ELR (cell line): ENCODE measurements around the gene C20orf204.
A peak's percentile ranks its signal among the peaks of the same experiment; 100 is the strongest.

Experiments
- DNase-seq: peaks from one replicate; pipeline ENCODE4 v3.0.0-alpha.2; 2015; ENCODE audit warnings: low read depth

Gene C20orf204

DNA sequence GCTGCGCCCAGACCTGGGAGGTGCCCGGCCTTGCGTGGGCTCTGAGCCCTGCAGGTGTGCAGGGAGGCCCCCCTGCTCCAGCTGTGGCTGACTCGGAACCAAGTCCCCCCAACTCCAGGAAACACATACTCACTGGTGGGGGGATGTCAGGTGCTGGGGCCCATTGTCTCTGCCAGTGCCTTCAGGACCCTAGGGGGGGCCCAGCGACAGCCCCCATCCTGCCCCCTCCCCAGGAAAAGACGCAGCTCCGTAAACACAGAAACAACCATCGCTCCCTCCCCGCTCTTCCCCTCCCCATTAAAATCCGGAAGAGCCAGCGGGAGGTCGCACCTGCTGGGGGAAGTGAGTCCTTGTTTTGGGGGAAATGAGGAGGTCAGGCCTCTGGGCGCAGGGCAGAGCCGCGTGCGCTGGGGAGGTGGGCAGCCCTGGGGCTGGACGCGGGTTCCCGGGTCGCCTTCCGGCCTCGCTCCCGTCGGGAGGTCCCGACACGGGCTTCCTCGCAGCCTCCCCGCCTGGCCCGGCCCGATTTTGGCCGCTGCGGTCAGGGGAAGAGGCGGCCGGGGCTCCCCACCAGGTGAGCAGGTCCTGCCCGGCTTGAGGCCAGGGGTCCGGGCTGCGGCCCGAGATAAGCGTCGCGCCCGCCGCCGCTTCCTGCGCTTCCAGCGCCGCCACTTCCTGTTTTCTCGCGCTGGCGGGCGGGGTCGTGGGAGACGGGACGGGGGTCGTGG lies 6.2 kb downstream of the C20orf204 start:
- DNase-seq = no peak

GRCh38 chr20:64043768-64044167 lies 7.8 kb downstream of the C20orf204 start:
- no peak for DNase-seq

DNA sequence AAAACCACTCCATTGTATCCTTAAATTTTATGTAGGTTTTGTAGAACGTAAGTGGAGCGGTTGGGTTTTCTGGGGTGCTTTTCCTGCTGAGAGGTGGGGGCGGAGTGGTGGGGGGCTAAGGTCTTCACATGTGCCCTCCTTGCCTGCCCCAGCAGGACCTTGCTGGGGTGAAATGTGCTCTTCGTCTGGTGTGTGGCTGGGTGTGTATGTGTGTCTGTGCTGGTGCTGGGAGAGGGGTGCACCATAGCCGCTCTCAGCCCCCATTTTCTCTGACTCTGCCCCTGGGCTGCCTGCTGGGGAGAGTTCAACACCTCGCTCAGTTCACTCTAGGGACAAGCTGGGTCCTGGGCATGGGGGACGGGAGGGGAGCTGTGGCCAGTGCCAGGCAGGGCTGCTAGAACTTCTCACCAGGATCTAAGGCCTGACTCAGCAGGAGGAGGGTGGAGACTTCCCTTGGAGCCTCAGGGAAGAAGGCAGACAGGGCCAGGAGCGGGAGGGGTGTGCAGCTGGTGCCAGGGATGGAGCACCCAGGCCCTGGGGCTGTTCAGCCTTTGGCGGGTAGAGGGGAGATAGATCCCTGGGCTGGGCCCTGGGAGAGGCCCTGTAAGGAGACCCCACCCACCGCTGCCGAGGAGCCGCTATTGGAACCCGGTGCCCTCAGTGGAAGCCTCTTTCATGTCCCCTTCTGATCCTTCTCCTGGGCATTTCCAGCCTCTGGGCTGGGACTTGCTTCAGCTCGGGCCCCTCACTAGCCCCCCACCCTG lies 8.7 kb downstream of the C20orf204 start:
- DNase-seq = peak; percentile 75

DNA sequence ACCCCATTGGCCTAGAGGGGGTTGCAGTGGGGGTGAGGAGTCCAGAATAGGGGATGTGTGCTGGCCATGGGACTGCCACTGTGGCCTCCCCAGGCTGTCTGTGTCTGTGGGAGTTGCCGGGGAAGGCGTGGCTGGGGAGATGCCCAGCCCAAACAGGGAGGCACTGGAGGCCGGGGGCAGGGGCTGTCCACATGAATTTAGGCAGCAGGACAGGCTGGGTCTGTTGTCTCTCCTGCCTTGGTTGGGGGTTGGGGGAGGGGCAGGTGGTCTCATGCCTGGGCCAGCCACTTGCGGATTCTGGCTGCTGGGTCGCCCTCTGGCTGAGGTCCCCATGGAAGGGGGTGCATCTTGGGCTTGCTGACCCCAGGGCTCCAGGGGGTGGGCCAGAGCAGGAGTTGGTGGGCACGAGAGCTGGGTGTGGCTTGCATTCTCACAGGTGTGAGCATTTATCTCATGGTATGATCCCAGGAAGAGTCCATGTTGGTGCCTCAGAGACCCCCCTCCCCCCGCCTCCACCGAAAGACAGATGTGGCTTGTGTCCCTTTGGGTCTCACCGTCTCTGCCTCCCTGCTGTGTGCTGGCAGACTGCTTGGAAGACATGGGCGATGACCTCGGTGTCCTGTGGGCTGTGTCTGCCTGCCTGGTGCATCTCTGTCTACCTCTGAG lies 9.5 kb downstream of the C20orf204 start:
- DNase-seq = no peak

- DNase-seq = no peak
These were observed 11.0 kb downstream of the C20orf204 start for GRCh38 chr20:64047046-64047389.

DNA sequence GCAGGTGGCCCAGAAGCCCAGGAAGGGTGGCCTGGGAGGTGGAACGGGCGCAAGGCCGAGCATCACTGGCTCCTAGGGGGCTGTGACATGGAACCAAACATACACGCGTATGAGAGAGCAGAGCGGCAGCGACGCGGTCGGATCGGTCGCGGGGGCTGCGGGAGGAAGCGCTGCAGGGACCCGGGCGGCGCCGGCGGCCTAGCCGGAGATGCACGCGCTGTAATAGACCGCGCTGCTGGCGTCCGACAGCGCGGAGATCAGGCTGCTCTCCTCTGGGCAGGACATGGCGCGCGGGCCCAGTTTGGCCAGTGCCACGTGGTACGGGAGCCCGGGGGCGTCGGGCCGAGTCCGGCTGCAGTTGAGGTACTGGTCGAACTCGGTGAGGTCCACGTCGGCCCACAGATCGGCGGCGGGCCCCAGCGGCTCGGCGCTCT lies 12.0 kb downstream of the C20orf204 start:
- no peak for DNase-seq

GRCh38 chr20:64048402-64049044 lies 12.5 kb downstream of the C20orf204 start:
- DNase-seq = no peak

- DNase-seq = peak; percentile 64
These were observed 13.3 kb downstream of the C20orf204 start, which contains the start of gene SOX18 for GRCh38 chr20:64049060-64049877. TSS of gene SOX18 (minus strand) at chr20:64049639. CDS start at chr20:64049516, 123 bp downstream.

DNA sequence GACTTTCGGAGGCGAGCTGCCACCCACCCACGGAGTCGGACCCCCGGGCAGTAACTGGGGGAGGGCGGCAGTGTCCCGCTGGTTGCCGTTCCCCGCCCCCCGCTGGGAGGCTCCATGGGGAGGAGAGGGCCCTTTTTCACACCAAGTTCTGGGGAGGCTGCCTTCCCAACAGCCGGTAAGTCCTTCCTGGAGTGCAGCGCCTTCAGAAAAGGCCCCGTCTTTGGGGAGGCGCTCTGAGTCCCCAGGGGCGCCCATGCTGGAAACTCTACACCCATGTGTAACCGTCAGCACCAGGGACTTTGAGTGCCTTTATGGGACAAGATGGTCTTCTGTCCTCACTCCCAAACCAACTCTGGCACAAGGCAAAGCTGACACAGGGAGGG lies 13.9 kb downstream of the C20orf204 start:
- DNase-seq = no peak

DNA sequence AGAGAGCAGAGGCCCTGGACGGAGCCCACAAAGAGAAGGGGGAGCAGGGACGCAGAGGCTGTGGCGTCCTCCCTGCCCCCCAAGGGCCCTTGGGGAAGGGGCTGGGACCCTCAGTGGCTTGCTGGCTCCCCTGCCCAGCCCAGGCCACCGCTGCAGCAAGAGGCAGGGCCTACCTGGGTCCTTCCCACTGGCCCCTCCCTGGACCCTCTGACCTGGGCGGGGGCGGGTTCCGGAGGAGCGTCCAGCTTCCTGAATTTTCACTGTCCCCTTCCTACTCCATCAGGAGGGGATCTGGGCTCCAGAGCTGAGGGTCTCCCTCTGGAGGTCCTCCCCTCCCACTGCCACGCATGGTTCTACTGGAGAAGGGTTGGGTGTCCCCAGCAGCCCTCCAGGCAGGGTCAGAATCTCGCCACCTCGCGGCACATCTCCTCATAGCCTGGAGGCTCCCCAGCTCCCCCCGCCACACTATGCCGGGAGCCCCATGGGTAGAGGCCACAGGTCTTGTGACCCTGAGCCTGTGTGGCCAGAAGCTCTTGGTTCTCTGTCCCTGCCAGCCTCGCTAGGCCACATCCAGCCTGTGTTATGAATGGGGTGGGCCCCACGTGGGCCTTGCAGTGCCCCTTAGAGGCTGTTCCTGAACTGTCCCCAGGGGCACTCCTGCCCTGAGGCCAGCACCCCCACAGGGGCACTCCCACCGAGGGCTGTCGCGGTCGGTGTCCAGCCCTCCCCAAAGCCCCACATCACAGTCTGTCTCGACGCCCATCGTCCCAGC lies 14.5 kb downstream of the C20orf204 start:
- no peak for DNase-seq

- DNase-seq = no peak
These were observed 15.1 kb downstream of the C20orf204 start for GRCh38 chr20:64051033-64051452.

- DNase-seq = no peak
These were observed 15.8 kb downstream of the C20orf204 start for GRCh38 chr20:64051561-64052325.

DNA sequence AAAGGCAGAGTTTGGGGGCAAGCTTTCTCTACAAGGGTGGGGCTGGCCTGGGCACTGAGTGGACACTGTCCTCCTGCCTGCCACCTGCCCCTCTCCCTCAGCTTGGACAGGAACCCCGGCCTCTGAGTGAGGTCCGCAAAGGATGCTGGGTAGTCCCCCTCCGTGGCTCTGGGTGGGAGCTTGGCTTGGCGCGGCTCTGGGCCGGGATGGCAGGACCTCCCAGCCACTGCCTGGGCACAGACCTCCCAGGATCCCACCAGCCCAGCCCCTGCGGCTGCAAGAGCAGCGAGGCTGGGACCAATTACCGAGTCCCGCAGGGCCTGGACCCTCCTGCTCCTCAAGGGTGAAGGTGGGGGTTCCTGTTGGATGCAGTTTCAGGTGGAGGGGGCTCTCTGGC lies 16.3 kb downstream of the C20orf204 start:
- DNase-seq = no peak

DNA sequence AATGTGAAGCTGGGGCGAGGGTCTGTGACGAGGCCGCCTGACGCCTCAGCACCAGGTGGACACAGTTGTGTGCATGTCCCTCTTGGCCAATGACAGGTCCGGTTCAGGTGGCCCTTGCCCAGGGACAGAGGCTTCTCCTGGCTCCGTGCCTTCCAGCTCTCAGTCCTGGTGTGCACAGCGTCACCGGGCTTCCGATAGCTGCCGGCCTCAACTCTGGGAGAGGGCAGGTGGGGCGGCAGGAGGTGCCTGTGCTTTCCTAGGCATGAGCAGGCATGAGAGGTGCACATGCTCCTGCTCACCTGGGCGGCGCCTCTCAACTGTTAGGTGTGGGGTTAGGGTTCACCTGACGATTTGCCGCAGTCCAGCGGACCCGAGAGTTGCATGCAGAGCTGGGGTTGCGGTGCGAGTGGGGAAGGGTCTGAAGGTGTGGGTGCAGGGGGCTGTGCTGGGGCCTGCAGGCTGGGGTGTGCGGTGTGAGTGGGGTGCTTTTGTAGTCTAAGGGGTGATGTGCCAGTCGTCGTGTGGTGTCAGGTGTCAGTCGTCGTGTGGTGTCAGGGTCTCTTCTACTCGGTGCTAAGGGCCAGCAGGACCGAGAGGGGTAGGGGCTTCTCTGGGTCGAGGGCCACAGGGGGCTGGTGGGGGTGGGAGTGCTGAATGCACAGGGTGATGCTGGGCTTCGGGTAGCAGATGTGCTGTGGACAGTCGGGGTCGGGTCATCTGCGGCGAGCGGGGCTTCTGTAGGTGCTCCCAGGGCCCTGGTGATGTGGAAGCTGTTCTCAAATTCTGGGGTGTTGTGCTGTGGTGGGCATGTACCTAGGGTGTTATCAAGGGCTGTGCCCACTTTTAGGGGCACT lies 17.2 kb downstream of the C20orf204 start:
- DNase-seq = no peak

DNA sequence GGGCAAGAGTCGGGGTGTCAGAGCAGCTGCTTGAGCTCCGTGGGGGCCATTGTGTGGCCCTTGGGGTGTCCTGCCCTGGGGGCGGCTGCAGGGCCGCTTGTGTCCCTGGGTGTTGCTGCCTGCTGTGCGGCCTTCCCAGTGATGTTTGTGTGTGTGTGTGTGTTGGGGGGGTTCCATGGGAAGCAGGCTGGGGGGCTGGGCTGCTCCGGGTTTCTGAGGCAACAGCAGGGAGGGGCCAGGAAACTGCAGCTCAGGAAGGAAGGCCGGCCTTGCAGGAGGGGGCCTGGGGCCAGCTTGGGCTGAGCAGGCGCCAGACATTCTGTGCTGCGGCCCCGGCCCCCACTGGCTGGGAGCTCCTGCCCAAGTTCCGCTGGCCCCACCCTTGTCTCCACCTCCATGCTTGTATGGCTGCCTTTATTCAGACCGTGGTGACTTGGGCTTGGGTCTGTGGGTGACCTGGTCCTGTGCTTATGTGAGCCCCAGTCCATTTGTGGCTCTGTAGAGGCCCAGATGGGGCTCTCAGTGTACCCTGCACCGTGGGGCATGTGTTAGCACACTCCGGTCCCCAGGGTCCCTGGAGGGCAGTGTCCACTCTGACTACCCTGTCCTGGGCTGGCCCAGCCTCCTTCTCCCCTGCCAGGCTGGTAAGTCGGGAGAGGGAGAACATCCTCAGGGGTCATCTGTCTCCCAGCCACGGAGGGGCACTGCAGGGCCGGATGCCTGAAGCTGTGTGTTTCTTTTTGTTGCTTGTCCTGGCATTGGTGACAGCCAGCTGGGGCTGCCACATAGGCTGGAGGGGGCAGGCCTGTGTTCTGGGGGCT lies 18.1 kb downstream of the C20orf204 start:
- peak; percentile 48 for DNase-seq

DNA sequence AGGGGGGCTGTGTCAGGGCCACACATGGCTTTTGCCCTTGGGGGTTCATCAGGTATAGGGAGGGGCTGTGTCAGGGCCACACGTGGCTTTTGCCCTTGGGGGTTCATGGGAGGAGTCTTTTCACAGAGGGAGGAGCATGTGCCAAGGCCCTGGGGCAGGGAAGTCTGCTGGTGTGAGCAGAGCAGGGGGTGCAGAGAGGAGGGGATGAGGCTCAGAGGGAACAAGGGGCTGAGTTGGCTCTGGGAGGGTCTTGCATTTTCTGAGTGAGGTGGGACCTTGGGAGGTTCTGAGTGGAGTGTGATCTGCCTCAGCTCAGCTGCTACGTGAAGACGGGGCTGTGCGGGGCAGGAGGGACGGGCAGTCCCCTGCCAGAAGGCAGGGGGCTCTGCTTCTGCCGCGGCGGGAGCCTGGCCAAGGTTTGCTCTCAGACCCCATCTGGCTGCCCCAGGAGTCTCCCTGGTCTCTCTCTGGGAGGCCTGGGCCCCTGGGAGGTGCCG lies 19.5 kb downstream of the C20orf204 start:
- DNase-seq = no peak

DNA sequence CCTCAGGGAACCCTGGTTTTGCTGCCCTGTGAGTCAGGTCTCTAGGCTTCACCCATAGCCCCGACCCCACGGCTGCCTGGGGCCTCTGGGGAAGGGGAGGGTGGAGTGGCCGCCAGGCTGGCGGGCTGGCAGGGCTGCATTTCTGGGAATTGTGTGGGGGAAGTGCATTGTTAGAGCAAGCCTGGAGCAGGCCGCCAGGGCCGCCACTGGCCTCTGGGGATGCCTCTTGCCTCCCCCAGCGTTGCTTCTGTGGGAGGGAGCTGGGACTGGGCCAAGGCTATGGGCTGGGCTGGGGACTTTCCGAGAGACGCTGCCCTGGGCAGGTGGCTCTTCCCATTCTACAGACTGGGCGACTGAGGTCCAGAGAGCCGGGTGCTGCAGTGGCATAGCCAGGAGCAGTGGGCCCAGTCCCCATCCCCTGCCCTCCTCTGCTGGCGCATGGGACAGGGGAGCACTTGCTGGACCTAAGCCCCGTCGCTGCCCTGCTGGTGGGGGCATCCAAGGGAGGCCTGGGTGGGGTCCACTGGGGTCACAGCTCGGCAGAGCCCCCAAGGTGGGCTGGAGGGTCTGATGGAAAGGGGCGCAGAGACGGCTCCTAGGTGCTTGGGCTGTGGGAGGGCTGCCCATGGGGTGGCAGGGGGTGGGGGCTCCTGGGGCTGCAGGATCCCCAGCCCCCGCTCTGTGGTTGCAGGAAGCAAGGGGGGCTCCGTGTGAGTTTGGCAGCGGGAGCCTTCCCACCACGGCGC lies 20.1 kb downstream of the C20orf204 start:
- no peak for DNase-seq

DNA sequence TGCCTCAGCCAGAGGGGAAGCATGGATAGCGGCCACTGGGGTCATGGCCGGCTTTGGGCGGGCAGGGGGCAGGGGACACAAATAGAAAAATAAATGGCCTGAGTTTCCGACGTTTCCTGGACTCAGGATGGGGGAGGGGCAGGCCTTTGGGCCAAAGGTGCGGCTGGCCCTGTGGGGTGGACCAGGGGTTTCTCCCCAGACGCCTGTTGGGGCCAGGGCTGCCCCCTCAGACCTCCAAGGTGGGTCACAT lies 20.6 kb downstream of the C20orf204 start:
- no peak for DNase-seq
